Colonic mucosa (tissue), 4 donors: ENCODE measurements around the gene HOXC5. TPM values are rescaled to one million over a fixed set of nuclear protein-coding genes. Genes with fewer than 3 reads are reported as not detected.

Experiments used
- DNase-seq: peaks from one replicate; pipeline ENCODE4 v3.0.0-alpha.2; 2020
- H3K27ac ChIP-seq: fragments of 200-600 bp; one replicate; pipeline ENCODE4 v1.8.0; 2021
- H3K27me3 ChIP-seq: fragments of 200-600 bp; one replicate; pipeline ENCODE4 v1.8.0; 2021
- H3K36me3 ChIP-seq: fragments of 200-600 bp; one replicate; pipeline ENCODE4 v1.8.0; 2021
- H3K4me1 ChIP-seq: fragments of 200-600 bp; one replicate; pipeline ENCODE4 v1.8.0; 2021; ENCODE audit warnings: mild to moderate bottlenecking
- H3K4me3 ChIP-seq: fragments of 200-600 bp; one replicate; pipeline ENCODE4 v1.8.0; 2021
- H3K9ac ChIP-seq, 2 donors: one replicate each; pipeline ENCODE4 v1.7.0; 2013; ENCODE audit warnings: control low read depth in 2 of 2, low read depth in 2 of 2, low read length in 2 of 2
- H3K9me3 ChIP-seq: fragments of 200-600 bp; one replicate; pipeline ENCODE4 v1.8.0; 2021
- intact Hi-C: fragments of 100-400 bp; cut with DNase I; formaldehyde crosslinking; loops from one replicate; pipeline ENCODE4 v1.14.1; 2022
- total RNA-seq, 2 donors: library from RNA; stranded (reverse); fragmentation: NEBNext Ultra II Directional in 1 of 2; extraction: Animal tissue kit (Norgen Biotek cat#: 25700) in 1 of 2; gene quantifications; one replicate each; pipeline ENCODE4 v1.2.1, GENCODE V29; 2021
- TF ChIP-seq, protein P1 (sequence below): fragments of 200-600 bp; IDR thresholded peaks from one replicate; pipeline ENCODE4 v1.8.0; 2022; ENCODE audit warnings: antibody characterized with exemption, mild to moderate bottlenecking
- donor health status: healthy.
- donor health status: DM: no; HTN: no; CAD: no.
- donor health status: DM: no; HTN: no; CAD: no.

HOXC5 gene
- not detected for total RNA-seq

DNA sequence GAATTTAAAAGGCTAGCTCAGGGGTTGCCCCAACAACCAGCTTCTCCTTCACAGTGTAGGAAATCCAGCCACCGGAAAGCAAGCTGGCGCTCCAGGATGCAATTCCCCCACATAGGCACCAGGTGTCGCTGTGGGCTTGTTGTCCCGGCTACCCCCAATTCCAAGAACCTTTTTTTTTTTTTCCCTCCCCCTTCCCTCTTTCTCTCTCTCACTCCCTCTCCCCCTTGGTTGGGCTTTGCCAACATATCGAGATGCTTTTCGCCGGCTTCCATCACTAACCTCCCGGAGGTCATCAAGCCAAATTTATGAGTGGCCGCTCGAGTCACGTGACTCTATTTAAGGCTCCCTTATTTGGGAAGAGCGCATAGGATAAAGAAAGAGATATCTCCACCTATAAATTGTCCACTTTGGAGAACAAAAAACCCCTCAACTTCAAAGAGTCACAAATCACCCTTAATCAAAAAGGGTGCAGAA lies at the start of gene HOXC5:
HOXC5 (plus strand) TSS at position 424 of the 474 bp plus-strand sequence. CDS start 73 bp downstream, outside the sequence.
- TF ChIP-seq, protein P1, sequence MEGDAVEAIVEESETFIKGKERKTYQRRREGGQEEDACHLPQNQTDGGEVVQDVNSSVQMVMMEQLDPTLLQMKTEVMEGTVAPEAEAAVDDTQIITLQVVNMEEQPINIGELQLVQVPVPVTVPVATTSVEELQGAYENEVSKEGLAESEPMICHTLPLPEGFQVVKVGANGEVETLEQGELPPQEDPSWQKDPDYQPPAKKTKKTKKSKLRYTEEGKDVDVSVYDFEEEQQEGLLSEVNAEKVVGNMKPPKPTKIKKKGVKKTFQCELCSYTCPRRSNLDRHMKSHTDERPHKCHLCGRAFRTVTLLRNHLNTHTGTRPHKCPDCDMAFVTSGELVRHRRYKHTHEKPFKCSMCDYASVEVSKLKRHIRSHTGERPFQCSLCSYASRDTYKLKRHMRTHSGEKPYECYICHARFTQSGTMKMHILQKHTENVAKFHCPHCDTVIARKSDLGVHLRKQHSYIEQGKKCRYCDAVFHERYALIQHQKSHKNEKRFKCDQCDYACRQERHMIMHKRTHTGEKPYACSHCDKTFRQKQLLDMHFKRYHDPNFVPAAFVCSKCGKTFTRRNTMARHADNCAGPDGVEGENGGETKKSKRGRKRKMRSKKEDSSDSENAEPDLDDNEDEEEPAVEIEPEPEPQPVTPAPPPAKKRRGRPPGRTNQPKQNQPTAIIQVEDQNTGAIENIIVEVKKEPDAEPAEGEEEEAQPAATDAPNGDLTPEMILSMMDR, result peak; percentile 88
- H3K36me3 ChIP-seq, result no peaks in the 10 kb centered on the region
- DNase-seq, result peak; percentile 65
- H3K4me3 ChIP-seq, result peak within 1 kb of the TSS; percentile 14
- no peaks in the 10 kb centered on the region for H3K9me3 ChIP-seq
- no peak within 1 kb of the TSS for H3K9ac ChIP-seq
- H3K4me1 ChIP-seq, result no peaks in the 10 kb centered on the region
- intact Hi-C loops, result loop anchor here (5.0 kb wide), 1 partner anchor 160 kb away; no protein-coding TSS in a partner anchor
- no peak within 1 kb of the TSS for H3K27ac ChIP-seq
- peaks cover 97% of the 10 kb centered on the region for H3K27me3 ChIP-seq

DNA sequence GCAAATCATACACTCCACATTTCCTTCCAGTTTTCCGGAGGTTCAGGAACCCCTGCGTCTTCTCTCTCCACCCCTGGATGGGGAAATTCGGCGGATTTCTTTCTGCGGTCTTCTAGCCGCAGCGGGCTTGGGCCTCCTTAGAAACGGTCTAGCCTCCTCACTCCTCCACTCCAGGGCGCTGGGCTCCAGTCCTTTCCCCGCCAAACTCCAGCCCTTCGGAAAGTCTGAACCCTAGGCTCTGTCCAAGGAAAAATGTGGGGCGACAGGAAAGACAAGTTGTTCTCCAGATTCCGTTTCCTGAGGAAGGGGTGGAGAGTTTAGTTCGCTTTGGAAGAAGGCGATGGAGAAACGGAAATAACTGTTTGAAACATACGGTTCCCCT lies 49.3 kb upstream of the HOXC5 start:
- Histone ChIP-seq H3K4me3 (no peak overlapping the region), H3K4me1 (no peaks in the 10 kb centered on the region), H3K27ac (no peak overlapping the region), H3K9ac (no peak overlapping the region), H3K27me3 (peaks cover 91% of the 10 kb centered on the region), H3K9me3 (no peaks in the 10 kb centered on the region), H3K36me3 (no peaks in the 10 kb centered on the region)
- DNase-seq, result no peak
- intact Hi-C loops, result no loop called here
- TF ChIP-seq, protein P1, result no peak

DNA sequence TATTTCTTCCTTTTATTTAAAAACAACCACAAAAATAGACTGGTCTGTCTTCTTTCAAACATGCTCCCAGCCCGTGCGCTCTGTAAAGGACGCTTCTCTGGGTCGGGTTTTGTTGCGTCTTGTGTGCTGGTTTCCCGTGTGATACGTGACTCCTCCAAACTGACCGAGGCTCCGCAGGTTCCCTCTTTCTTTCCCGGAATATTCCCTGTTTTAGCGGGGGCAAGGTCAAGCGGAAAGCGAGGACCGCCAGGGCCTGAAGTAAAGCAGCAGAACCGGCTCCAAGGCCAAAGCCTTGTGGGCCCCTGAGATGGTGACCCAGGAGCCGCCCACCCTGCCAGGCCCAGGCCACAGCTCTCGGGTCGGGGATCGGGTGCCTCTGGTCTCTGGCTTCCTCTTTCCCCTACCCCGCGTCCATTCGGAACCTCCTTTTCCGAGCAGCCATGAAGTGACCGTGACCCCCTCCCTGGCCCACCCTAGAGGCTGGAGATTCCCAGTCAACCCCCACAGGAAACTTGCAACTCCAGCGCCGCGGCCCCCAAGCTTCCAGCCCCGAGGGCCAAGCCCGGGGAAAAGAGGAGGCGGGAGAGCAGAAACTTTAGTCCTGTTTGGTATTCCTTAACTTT lies 48.8 kb upstream of the HOXC5 start:
- no peak overlapping the region for H3K4me3 ChIP-seq
- H3K27me3 ChIP-seq, result peaks cover 91% of the 10 kb centered on the region
- H3K36me3 ChIP-seq, result no peaks in the 10 kb centered on the region
- no peak overlapping the region for H3K9ac ChIP-seq
- H3K4me1 ChIP-seq, result no peaks in the 10 kb centered on the region
- TF ChIP-seq, protein P1, result no peak
- H3K9me3 ChIP-seq, result no peaks in the 10 kb centered on the region
- no peak for DNase-seq
- no peak overlapping the region for H3K27ac ChIP-seq
- intact Hi-C loops, result no loop called here

DNA sequence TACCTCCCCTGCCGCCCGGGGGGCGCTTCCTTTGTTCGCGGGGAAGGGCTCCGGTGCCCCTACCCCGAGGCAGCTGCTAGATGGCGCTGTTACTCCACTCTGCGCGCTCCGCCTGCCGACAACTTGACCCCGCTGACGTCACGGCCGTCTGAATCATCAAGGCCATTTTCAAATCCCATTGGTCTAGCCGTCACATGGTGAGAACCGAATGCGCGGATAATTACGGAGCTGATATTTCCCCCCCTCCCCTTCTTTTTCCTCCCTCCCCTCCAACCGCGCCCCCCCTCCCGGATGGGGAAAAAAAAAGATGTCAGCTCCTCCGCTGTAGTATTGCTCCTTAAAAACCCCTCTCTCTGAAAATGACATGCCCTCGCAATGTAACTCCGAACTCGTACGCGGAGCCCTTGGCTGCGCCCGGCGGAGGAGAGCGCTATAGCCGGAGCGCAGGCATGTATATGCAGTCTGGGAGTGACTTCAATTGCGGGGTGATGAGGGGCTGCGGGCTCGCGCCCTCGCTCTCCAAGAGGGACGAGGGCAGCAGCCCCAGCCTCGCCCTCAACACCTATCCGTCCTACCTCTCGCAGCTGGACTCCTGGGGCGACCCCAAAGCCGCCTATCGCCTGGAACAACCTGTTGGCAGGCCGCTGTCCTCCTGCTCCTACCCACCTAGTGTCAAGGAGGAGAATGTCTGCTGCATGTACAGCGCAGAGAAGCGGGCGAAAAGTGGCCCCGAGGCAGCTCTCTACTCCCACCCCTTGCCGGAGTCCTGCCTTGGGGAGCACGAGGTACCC lies 47.8 kb upstream of the HOXC5 start, which contains the start of gene HOXC10:
HOXC10 (plus strand) TSS at position 246 of the 791 bp plus-strand sequence; CDS start at position 360, 114 bp downstream.
- Histone ChIP-seq H3K9me3 (no peaks in the 10 kb centered on the region), H3K27me3 (peaks cover 93% of the 10 kb centered on the region), H3K4me3 (no peak within 1 kb of the TSS), H3K27ac (no peak within 1 kb of the TSS), H3K4me1 (no peaks in the 10 kb centered on the region), H3K9ac (peak within 1 kb of the TSS in 1 of 2 donors; percentile 28), H3K36me3 (no peaks in the 10 kb centered on the region)
- TF ChIP-seq, protein P1, result no peak
- DNase-seq, result peak; percentile 65
- intact Hi-C loops, result no loop called here

DNA sequence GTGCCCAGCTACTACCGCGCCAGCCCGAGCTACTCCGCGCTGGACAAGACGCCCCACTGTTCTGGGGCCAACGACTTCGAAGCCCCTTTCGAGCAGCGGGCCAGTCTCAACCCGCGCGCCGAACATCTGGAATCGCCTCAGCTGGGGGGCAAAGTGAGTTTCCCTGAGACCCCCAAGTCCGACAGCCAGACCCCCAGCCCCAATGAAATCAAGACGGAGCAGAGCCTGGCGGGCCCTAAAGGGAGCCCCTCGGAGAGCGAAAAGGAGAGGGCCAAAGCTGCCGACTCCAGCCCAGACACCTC lies 47.2 kb upstream of the HOXC5 start:
- Histone ChIP-seq H3K36me3 (no peaks in the 10 kb centered on the region), H3K27me3 (peaks cover 93% of the 10 kb centered on the region), H3K9me3 (no peaks in the 10 kb centered on the region), H3K27ac (no peak overlapping the region), H3K4me3 (no peak overlapping the region), H3K9ac (peak overlapping the region in 1 of 2 donors; percentile 28), H3K4me1 (no peaks in the 10 kb centered on the region)
- no peak for DNase-seq
- intact Hi-C loops, result no loop called here
- TF ChIP-seq, protein P1, result no peak
